Stomach (tissue), 4 donors: ENCODE results near the gene CASKIN2.

Source experiments
- CTCF ChIP-seq, 7 experiments: fragments of 450-650 bp in 4 of 7; fragments of 200-600 bp in 3 of 7; sonication (generic) in 3 of 7; IDR thresholded peaks; one replicate each; pipeline ENCODE4 v1.5.1; 2016 to 2019; ENCODE audit warnings: antibody characterized with exemption in 7 of 7, control low read depth in 2 of 7, mild to moderate bottlenecking in 1 of 7
- EP300 ChIP-seq: sonication (generic); formaldehyde crosslinking; IDR thresholded peaks from one replicate; pipeline ENCODE4 v1.6.1; 2017; ENCODE audit warnings: antibody characterized with exemption
- POLR2AphosphoS5 ChIP-seq, 3 donors: sonication (generic); formaldehyde crosslinking; IDR thresholded peaks; one replicate each; pipeline ENCODE4 v1.6.1; 2016; ENCODE audit warnings: antibody characterized with exemption in 3 of 3

GRCh38 chr17:75499313-75500022 is 15.9 kb downstream of the CASKIN2 start:
- TF ChIP-seq EP300: no peak
- no peak for TF ChIP-seq CTCF (IDR thresholded peaks at IDR 0.05)
- no peak for TF ChIP-seq POLR2AphosphoS5 (IDR thresholded peaks at IDR 0.05)
